CD4-positive, alpha-beta T cell treated with Interleukin-4 for 1 hour (primary cell): ENCODE measurements around the gene LAMA2.

Experiments used
- DNase-seq, 2 donors: peaks; one replicate each; pipeline ENCODE4 v3.0.0-alpha.2; 2020 to 2022

LAMA2 gene

DNA sequence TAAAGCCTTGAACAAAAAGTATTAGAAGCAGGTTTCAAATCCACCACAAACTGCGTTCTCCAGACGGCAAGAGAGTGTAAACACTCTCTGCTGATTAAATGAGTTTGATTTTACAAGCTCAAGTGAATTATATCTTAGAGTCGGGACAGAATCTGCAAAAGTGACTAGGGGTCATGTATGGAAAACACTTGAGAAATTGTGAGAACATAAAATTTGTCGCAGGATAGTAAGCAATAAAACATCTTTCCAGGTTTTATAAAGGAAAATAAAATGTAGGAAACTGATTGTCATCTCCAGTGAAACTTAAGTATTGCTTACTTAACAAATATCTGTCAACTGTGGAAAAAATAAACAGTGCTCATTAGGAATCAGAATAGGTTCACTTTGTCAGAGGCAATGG is 452.9 kb downstream of the LAMA2 start:
- DNase-seq: no peak

DNA sequence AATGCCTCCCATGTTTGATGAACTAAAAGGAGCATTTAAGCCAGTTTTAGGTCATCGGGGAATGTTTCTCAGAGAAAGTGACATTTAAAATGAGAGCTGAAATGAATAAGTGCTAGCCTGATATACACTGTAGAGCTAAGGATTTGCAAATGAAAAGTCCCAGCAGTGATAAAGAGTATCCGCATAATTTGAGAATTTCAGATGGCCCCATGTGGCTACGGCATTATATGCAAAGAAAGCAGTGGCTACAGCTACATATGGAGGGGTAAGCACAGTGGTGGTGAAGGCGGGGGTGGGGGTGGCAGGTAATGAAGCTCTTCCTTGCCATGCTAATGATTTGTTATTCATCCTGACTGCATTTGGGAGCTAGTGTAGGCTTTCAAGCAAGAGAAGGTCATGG is 455.7 kb downstream of the LAMA2 start:
- no peak for DNase-seq

DNA sequence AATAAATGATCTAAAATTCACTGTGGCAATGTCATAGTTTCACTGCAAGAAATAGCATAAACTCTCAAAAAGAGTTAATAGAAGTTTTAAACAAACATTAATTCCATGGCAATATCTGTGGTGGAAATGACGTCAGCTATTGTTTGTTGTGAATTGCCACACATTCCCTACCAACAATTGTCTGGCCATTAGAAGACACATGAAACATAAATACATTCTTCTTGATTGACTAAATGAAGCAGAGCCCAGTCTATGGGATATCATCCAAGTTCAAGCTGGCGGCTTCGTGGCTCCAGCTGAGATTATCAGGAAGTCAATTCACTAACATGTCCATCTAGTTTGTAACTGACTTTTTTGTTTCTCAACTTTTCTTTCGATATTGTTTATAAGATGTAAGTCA is 458.0 kb downstream of the LAMA2 start:
- no peak for DNase-seq

DNA sequence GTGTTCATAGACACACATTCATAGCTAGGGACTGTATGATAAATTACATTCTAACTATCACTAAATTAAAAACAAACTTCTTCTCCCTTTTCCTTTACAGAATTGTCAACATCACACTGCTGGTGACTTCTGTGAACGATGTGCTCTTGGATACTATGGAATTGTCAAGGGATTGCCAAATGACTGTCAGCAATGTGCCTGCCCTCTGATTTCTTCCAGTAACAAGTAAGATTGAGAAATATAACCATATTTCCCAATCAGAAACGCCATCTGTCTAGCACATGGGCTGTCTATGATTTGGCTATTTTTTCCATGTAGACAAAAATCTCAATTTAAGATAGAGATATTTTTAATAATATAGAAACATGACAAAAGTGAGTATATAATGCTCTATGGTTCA is 459.3 kb downstream of the LAMA2 start:
- no peak for DNase-seq

DNA sequence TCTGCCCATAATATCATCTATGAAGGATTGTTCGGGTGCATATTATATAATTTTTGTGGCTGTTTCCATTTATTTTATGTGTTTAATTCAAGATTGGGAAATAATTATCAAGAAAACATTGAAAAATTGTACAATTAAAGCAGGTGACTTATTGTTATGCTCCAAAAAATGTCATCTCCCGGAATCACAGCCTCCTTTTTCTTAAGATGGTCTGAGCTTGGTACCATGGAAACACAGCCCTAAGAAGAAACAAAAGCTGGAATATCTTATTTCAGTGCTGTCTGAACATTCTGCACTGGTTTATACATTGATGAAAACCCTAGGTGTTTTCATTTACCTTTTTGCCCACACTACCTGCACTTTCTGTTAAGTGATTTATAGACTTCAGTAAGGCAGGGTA is 459.9 kb downstream of the LAMA2 start:
- no peak for DNase-seq

DNA sequence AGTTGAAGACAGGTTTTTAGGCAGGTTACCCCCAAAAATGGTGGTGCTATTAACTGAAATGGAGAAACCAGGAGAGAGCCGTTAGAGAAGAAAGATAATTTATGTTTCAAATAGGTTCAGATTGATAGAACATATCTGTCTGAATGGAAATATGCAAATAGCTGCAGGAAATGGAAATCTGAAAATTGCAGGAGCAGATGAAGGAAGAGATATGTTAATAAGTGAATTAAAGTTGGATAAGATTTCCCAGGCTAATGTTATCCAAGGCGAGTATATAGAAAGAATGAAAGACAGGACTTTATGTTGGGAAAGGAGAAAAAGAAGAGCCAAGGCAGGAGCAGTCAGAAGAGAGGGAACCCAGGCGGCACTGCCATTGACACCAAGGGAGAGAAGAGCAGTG is 461.4 kb downstream of the LAMA2 start:
- no peak for DNase-seq

DNA sequence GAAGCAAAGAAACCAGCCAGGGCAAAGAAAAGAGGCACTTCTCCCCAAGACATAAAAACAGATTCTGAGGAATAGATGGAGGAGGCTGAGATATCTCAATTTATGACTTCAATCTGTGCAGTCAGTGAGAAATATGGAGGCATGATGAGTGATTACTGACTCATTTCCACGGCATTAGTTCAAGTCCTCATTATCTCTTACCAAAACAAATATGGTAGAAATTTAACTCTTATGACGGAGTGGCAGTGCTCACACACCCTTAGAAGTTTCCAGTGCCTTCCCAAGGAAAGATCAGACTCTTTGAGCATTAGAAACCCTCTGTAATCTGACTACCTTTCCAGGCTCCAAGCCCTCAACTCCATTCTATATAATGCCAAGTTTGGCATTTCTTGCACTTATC is 463.0 kb downstream of the LAMA2 start:
- no peak for DNase-seq

DNA sequence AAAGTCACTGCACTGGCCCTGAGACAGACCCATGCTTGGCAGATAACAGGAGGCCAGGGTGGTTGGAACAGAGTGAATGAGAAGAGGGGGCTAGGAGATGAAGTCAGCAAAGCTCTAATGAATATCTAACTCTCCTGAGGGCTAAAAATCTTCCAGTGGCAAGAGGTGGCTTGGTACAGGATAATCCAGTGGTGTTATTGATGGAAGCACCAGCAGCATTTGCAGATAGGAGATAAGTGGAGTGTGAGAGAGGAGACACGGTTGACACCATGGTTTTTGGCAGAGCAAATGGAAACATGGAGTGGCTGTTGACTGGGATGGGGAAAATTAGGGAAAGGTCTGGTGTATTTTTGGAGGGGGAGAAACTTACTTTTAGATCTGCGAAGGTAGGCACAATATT is 464.0 kb downstream of the LAMA2 start:
- no peak for DNase-seq

DNA sequence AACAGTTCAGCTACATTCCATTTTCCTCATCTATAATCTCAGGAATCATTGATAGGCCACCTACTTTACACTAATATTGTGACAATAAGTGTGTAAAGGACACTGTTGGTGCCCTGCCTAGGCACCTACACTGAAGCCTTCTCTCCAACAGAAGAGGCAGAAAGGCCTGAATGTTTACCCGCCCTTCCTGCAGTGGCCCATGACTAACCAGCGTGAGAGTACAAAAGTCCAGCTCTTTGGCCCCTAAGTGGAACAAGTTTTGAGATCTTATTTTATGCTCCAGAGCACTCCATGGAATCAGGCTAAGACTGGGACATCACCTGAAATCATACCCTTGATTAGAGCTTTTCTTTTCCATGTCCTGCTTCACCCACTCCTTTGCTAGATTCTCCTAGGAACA is 467.3 kb downstream of the LAMA2 start:
- no peak for DNase-seq

DNA sequence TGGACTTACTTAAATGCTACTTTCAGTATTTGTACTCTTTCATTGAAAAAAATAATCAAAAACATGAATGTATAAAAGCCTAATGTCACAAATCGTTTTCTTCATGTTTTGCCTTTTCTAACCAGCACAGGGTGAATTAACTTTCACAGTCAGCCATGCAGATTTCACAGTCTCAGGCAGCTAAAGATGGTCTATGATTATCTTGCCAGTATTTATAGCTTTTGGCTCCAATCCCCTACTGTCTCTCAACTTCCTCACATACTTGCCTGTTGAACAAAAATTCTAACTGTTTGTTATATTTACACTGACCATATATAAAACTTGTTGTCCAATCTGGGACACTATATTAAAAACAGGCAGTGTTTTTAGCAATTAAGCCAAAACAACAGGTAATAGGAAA is 468.9 kb downstream of the LAMA2 start:
- DNase-seq: no peak

DNA sequence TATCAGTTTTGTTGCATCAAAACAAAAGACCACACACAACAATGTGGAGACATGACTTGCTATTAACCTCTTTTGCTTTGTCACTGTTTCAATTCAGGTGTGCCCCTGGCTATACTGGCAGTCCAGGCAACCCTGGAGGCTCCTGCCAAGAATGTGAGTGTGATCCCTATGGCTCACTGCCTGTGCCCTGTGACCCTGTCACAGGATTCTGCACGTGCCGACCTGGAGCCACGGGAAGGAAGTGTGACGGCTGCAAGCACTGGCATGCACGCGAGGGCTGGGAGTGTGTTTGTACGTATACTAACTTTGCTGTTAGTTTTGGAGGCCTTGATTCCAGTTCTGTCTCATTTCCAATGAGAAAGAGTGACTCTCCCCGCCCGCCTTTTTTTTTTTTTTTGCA is 470.1 kb downstream of the LAMA2 start:
- no peak for DNase-seq

DNA sequence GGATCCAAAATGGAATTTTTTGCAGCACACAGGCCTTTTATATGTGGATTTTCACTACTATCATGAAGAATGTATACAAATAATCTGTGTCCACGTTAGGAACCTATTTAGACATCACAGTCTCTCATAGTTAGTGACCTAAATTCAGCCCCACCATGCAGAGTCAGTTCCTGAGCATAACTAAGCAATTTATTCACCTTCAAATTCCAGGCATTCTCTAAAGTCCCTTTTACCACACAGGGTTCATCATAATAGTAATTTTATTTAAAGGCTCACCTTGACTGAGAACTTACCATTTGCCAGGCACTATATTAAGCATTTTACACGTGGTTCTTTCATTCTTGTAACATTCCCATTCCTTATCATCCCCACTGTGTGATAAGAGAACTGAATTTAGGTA is 473.2 kb downstream of the LAMA2 start:
- no peak for DNase-seq

DNA sequence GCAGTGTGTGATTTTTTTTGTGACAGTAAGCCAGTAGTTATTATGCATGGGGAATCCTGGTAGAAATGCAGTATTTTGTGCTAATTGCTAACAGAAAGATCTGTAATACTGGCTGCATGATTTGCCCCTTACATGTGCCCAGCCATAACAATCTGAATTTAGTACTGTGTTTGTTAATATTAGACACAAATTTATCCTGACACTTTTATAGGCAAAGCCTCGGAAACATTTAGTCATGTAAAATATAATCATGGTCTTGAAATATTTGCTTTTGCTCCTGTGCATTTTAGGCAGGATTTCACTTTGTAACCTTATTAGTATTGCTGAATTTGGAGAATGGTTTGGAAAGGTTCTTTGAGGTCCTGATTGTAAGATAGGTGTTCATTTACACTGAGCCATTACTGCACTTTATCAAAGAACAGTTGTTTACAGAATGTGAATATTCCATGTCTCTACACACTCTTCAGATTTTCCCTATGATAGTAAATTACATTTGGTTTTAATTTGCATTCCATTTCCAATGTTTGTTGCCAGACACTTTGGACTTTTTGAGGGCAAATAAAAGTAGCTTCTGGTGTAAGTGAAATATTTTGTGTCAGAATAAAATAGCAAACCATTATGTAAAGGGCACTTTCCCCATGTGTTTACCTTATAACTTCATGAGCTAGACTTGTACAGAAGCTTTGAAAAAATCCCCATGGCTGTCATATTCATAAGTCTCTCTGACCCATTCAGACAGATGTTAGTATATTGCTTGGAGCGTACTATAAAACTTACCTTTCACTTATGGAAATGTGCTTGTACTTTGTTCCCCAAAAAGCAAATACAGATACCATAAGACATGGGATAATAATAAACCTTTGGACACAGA is 477.1 kb downstream of the LAMA2 start:
- no peak for DNase-seq

DNA sequence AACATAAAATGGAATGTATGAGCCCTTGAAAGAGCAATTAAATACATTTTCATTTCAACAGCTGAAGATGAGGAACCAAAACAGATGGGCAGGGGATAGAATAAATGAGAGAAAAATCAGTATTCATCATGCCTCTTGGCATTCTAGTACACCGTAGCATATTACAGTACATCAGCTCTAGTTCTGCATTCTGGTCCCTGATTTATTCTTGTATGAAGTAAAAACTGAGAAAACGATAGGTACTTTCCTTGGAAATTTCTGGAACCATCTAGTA is 477.7 kb downstream of the LAMA2 start:
- no peak for DNase-seq

DNA sequence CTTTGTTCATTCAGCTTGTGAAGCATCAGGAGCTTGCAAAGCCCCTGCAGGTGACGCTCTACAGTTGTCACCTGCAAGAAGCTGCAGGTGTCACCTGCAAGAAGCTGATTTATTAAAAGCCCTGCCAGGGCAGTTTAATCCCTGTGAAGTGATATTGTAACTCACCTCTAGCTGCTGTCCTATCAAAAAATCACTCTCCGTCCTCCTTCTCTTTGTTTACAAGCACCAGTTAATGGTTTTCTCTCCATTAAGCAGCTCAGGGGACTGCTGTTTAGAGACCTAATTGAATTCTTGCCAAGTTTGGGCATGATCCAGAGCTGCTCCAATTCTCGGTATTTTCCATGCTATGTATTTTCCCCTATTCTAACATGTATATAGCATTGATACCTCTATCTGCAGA is 481.1 kb downstream of the LAMA2 start:
- no peak for DNase-seq

DNA sequence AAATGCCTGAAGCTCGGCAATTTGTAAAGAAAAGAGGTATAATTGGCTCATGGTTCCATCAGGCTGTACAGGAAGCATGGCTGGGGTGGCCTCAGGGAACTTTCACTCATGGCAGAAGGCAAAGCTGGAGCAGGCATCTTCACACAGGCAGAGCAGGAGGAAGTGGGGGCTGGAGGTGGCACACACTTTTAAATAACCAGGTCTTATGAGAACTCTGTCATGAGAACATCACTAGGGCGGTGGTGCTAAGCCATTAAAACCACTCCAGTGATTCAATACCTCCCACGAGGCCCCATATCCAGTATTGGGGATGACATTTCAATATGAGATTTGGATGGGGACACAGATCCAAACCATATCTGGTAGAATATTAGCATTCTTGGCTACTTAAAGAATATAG is 481.8 kb downstream of the LAMA2 start:
- DNase-seq: no peak

DNA sequence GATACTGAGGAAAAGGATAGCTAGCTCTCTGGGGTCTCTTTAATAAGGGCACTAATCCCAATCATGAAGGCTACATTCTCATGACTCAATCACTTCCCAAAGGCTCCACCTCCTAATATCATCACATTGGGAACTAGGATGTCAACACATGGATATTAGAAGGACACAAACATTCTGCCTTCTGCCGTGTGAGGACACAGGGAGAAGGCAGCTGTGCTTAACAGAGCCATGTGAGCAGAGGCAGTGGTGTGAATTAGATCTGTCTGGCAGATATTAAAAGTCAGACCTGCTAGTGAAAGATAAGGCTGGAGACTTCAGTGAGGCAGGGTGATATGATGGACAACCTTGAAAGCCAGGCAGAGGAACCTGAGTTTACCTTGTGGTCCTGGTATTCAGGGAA is 485.1 kb downstream of the LAMA2 start:
- no peak for DNase-seq

DNA sequence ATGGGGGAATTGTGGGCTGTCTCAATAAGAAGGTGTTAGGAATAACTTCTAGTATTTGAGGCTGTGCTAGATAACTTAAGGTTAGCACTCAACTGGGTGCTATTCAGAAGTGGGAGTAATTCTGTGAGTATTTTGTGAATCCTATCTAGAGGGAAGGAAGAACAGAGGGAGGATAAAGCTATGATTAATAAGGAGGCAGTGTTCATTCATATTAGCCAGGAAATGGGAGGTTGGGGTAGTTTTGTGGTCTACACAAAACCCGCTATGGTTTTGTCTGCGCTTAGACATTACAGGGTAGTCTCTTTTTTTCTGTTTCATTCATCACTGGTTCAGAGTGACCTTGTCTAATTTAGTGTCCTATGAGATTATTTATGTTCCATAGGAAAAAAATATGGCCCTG is 486.0 kb downstream of the LAMA2 start:
- no peak for DNase-seq

DNA sequence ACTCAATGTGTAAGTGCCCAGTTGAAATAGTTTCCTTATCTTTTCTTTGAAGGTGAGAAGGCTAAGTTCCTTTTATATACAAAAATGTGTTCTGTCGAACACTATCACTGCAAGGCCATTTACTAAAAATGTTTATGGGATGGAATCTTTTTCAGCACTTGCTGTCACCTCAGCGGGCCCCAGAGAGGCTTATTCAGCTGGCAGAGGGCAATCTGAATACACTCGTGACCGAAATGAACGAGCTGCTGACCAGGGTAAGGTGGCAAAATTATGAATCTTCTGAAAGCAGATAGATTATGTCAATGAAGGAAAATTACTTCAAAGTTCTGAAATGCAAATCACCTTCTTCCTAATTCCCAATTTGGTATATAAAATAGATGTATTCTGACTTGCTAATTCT is 486.8 kb downstream of the LAMA2 start:
- DNase-seq: no peak

DNA sequence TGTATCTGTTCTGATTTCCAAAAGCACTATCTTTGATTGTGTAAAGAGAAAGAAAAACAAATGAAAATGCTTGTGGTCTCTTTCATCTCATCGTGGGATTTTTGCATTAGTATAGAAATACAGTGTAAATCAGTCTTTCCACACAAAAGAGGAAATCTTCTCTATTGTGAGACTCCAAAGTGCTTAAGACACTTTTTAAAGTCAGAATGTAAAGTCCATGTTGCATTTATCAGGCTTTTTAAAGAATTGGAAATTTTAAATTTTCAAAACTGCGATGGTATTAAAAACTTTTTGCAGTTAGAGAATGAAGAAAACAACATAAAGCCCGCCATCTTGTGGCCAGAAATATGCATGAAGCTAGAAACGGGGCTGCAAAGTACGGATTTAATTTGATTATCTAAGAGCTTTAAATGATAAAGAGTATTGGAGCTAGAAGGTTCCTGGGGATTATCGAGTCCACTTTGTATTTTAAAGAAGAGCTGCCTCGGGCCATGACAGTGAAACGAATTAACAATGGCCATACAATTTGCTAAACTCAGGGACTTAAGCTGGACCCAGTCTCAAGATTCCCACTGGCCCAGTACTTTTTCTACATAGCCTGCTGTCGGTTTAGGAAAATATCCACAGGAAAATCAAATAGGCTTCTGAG is 487.5 kb downstream of the LAMA2 start:
- DNase-seq: peak; percentile 20 to 49

DNA sequence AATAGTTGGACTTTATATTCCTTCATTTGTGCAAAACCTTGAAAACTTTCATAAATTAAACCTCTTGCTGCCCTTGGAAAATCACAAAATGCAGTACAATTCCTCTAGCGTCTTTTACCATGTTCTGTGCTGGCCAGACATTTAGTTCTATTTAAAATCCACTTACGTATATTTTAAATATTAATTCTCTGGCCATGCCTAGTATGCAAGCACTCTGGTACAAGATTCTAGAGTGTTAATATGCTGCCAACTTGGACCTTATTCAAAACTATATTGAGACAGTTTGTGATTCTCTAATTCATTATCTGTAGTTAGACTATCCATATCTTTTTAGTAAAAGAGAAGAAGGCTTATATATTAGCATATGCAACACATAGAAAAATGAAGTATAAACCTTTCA is 498.9 kb downstream of the LAMA2 start:
- DNase-seq: no peak

DNA sequence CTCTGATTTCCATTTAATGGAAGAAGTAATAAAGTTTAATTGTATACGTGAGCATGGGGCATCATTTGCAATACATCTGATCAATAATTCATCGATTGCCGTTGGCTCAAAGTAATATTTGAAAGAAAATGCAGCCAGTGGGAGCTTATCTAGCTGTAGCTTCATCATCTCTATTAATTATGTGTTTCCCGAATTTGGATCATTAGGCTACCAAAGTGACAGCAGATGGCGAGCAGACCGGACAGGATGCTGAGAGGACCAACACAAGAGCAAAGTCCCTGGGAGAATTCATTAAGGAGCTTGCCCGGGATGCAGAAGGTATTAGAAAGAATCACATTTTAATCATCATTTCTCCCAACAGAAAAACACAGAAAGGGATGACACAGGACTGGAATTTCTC is 500.0 kb downstream of the LAMA2 start:
- no peak for DNase-seq

DNA sequence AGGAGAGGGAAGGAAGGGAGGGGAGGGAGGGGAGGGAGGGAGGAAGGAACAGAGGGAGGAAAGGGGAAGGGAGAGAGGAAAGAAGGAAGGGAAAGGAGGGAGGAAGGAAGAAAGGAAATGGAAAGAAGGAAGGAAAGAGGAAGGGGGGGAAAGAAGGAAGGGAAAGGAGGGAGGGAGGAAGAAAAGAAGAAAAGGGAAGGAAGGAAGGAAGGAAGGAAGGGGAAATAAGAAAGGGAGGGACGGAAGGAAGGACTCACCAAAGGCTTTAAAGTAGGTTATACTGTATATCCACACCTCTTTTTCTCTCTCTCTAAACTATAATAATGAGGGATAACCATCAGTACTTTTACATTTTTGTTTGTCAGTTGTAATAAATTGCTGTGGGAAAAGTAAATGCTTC is 502.2 kb downstream of the LAMA2 start:
- DNase-seq: no peak

DNA sequence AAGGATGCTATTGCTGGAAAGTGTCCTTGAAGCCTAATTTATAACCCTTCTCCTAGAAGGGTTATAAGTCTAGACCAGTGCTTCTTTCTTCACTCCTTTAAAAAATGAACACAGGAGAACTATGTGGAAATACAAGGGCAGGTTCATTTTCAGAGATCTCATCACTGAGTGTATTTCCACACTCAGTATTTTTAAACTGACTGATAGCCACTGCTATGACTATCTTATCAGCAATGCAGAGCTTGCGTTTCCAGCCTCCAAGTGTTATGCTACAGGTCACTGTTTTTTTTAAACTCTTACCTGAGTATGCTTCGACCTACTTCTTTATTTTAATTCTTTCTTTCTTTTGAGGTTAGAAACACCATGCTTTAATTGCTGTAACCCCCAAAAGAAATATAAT is 508.0 kb downstream of the LAMA2 start:
- no peak for DNase-seq

DNA sequence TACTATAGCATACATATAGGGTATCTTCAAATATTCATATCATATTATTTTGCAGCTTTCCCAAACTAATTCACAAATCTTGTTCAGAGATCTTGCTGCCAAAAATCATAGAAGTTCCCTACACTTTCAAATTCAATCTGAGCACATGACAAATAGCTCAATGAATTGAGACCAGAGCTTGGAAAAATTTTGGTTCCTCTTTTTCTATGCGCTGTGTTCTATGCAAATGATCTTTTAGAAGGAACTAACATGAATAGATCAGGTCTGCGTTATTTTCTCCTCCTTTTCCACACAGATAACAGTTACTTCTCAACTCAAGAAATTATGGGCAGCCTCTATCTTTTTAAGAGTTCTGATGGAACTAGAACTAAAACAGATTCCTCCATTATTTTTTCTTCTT is 510.7 kb downstream of the LAMA2 start:
- no peak for DNase-seq
